ENCODE results near the gene MARCKSL1.
A peak's percentile ranks its signal among the peaks of the same experiment; 100 is the strongest.
"Not testable (repeated sequence)": the region's sequence is repeated elsewhere in the genome, so short reads cannot be mapped to it uniquely, and the experiment has no call there.

The MARCKSL1 gene

GRCh38 chr1:32316903-32317277 is 19.1 kb downstream of the MARCKSL1 start:
- peaks cover 12 to 17% of the 10 kb centered on the region in 2 donors for H3K4me1 ChIP-seq (ENCODE audit: control insufficient read depth in 1 of 2, insufficient read depth in 2 of 2, low read length in 2 of 2)
- H3K9me3 ChIP-seq (ENCODE audit: control insufficient read depth in 1 of 2, low read length in 2 of 2) = no peaks in the 10 kb centered on the region
- no peak overlapping the region for H3K9ac ChIP-seq (ENCODE audit: low read depth in 1 of 2, low read length in 2 of 2)
- H3K27ac ChIP-seq (ENCODE audit: low read depth, low read length) = no peak overlapping the region
- no peak overlapping the region for H3K4me3 ChIP-seq (ENCODE audit: low read depth in 1 of 2, low read length in 2 of 2)
- H3K36me3 ChIP-seq (ENCODE audit: control insufficient read depth in 1 of 2, insufficient read depth in 2 of 2, low read length in 2 of 2) = peaks cover 0 to 37% of the 10 kb centered on the region in 2 donors
- no peaks in the 10 kb centered on the region for H3K27me3 ChIP-seq (ENCODE audit: control insufficient read depth in 1 of 2, insufficient read depth in 2 of 2, low read length in 2 of 2)

DNA sequence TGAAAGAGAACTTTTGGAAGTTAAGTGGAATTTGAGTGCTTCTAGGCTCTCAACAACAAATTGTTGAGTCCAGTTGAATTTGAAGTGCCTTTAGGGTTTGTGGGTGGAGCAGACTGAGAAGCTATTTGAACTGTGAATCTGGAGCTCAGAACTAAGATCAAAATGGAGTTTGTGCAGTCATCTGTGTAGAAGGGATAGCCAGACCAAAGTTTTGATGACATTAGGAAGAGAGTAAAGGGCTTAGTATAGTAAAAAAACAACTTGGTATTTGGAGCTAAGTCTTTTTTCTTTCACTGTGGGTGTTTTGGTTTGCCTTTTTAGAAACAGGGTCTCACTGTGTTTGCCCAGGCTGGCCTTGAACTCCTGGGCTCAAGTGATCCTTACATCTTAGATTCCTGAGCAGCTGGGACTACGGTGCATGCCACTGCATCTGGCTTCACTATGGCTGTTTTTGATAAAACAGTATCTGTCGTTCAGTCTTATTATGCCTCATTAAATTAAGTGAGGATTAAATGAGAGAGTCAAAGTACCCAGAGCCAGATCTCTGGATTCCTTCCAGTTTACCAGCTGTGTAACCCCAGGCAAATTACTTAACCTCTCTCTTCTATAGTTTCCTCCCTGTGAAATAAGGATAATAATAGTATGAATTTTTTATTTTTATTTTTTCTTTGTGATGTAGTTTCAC is 24.2 kb downstream of the MARCKSL1 start:
- Histone ChIP-seq H3K9ac (ENCODE audit: low read depth in 1 of 2, low read length in 2 of 2) (no peak overlapping the region), H3K9me3 (ENCODE audit: control insufficient read depth in 1 of 2, low read length in 2 of 2) (no peaks in the 10 kb centered on the region), H3K36me3 (ENCODE audit: control insufficient read depth in 1 of 2, insufficient read depth in 2 of 2, low read length in 2 of 2) (peaks cover 0 to 18% of the 10 kb centered on the region in 2 donors), H3K27ac (ENCODE audit: low read depth, low read length) (no peak overlapping the region), H3K27me3 (ENCODE audit: control insufficient read depth in 1 of 2, insufficient read depth in 2 of 2, low read length in 2 of 2) (no peaks in the 10 kb centered on the region), H3K4me3 (ENCODE audit: low read depth in 1 of 2, low read length in 2 of 2) (no peak overlapping the region), H3K4me1 (ENCODE audit: control insufficient read depth in 1 of 2, insufficient read depth in 2 of 2, low read length in 2 of 2) (peaks cover 18 to 19% of the 10 kb centered on the region in 2 donors)

DNA sequence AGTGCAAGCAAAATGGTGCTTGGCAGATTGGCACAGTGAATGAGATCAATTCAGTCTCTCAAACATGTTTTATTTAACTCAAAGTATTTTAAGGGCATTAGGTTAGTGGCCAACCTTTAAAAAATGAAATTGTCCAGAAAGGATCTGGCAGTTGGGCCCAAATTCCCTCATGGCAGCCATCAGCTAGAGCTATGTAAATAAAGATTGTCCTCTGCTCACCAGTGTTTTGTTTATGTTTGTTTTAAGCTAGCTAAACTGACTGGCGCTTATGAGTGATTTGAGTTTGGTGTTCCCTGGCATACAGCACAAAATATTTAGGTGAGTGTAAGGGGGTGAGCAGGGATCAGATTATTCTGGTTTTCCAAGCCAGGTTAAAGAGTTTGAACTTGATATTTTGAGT is 26.1 kb downstream of the MARCKSL1 start:
- no peak overlapping the region for H3K9ac ChIP-seq (ENCODE audit: low read depth in 1 of 2, low read length in 2 of 2)
- H3K27ac ChIP-seq (ENCODE audit: low read depth, low read length) = no peak overlapping the region
- peaks cover 18 to 19% of the 10 kb centered on the region in 2 donors for H3K4me1 ChIP-seq (ENCODE audit: control insufficient read depth in 1 of 2, insufficient read depth in 2 of 2, low read length in 2 of 2)
- no peak overlapping the region for H3K4me3 ChIP-seq (ENCODE audit: low read depth in 1 of 2, low read length in 2 of 2)
- no peaks in the 10 kb centered on the region for H3K27me3 ChIP-seq (ENCODE audit: control insufficient read depth in 1 of 2, insufficient read depth in 2 of 2, low read length in 2 of 2)
- H3K36me3 ChIP-seq (ENCODE audit: control insufficient read depth in 1 of 2, insufficient read depth in 2 of 2, low read length in 2 of 2) = peaks cover 0 to 25% of the 10 kb centered on the region in 2 donors
- H3K9me3 ChIP-seq (ENCODE audit: control insufficient read depth in 1 of 2, low read length in 2 of 2) = no peaks in the 10 kb centered on the region

GRCh38 chr1:32307324-32307723 is 28.7 kb downstream of the MARCKSL1 start:
- Histone ChIP-seq H3K36me3 (ENCODE audit: control insufficient read depth in 1 of 2, insufficient read depth in 2 of 2, low read length in 2 of 2) (peaks cover 17 to 43% of the 10 kb centered on the region in 2 donors), H3K27me3 (ENCODE audit: control insufficient read depth in 1 of 2, insufficient read depth in 2 of 2, low read length in 2 of 2) (no peaks in the 10 kb centered on the region), H3K4me3 (ENCODE audit: low read depth in 1 of 2, low read length in 2 of 2) (no peak overlapping the region), H3K27ac (ENCODE audit: low read depth, low read length) (no peak overlapping the region), H3K9me3 (ENCODE audit: control insufficient read depth in 1 of 2, low read length in 2 of 2) (no peaks in the 10 kb centered on the region), H3K4me1 (ENCODE audit: control insufficient read depth in 1 of 2, insufficient read depth in 2 of 2, low read length in 2 of 2) (peaks cover 18 to 19% of the 10 kb centered on the region in 2 donors), H3K9ac (ENCODE audit: low read depth in 1 of 2, low read length in 2 of 2) (no peak overlapping the region)

DNA sequence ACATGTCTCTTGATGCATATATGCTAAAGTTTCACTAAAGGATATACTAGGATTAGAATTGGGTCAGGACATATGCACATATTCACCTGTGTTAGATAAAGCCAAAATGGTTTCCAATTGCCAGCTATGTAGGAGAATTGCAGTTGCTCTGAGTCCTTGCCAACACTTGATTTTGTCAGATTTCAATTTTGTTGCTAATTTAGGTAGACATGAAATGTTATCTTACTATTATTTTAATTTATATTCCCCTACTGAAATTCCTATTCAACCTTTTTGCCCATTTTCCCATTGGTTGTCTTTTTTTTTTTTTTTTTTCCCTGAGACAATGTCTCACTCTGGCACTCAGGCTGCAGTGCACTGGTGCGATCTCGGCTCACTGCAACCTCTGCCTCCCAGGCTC is 30.7 kb downstream of the MARCKSL1 start:
- no peak overlapping the region for H3K9ac ChIP-seq (ENCODE audit: low read depth in 1 of 2, low read length in 2 of 2)
- no peak overlapping the region for H3K4me3 ChIP-seq (ENCODE audit: low read depth in 1 of 2, low read length in 2 of 2)
- H3K27me3 ChIP-seq (ENCODE audit: control insufficient read depth in 1 of 2, insufficient read depth in 2 of 2, low read length in 2 of 2) = no peaks in the 10 kb centered on the region
- no peak overlapping the region for H3K27ac ChIP-seq (ENCODE audit: low read depth, low read length)
- no peaks in the 10 kb centered on the region for H3K9me3 ChIP-seq (ENCODE audit: control insufficient read depth in 1 of 2, low read length in 2 of 2)
- H3K4me1 ChIP-seq (ENCODE audit: control insufficient read depth in 1 of 2, insufficient read depth in 2 of 2, low read length in 2 of 2) = peaks cover 10 to 11% of the 10 kb centered on the region in 2 donors
- peaks cover 21 to 49% of the 10 kb centered on the region in 2 donors for H3K36me3 ChIP-seq (ENCODE audit: control insufficient read depth in 1 of 2, insufficient read depth in 2 of 2, low read length in 2 of 2)

- H3K9me3 ChIP-seq (ENCODE audit: control insufficient read depth in 1 of 2, low read length in 2 of 2) = no peaks in the 10 kb centered on the region
- no peak overlapping the region for H3K27ac ChIP-seq (ENCODE audit: low read depth, low read length)
- H3K9ac ChIP-seq (ENCODE audit: low read depth in 1 of 2, low read length in 2 of 2) = no peak overlapping the region
- no peaks in the 10 kb centered on the region for H3K27me3 ChIP-seq (ENCODE audit: control insufficient read depth in 1 of 2, insufficient read depth in 2 of 2, low read length in 2 of 2)
- H3K4me1 ChIP-seq (ENCODE audit: control insufficient read depth in 1 of 2, insufficient read depth in 2 of 2, low read length in 2 of 2) = peaks cover 4 to 7% of the 10 kb centered on the region in 2 donors
- H3K36me3 ChIP-seq (ENCODE audit: control insufficient read depth in 1 of 2, insufficient read depth in 2 of 2, low read length in 2 of 2) = peaks cover 23 to 46% of the 10 kb centered on the region in 2 donors
- H3K4me3 ChIP-seq (ENCODE audit: low read depth in 1 of 2, low read length in 2 of 2) = no peak overlapping the region
These were observed 31.9 kb downstream of the MARCKSL1 start for GRCh38 chr1:32303997-32304622.

DNA sequence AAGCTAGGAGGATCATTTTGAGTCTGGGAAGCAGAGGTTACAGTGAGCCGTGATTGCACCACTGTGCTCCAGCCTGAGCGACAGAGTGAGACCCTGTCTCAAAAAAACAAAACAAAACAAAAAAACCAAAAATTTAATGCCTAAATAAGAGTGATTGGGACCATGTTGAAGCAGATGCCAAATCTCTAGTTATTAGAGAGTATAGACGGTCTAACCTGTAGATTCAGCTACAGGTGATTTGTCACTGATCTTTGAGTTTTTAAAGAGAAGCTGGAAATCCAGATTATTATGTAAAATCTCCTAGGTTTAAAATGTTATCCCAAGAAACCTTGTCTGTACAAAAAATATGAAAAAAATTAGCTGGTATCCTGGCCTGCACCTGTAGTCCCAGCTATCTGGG is 32.7 kb downstream of the MARCKSL1 start:
- H3K27ac ChIP-seq (ENCODE audit: low read depth, low read length) = no peak overlapping the region
- H3K4me1 ChIP-seq (ENCODE audit: control insufficient read depth in 1 of 2, insufficient read depth in 2 of 2, low read length in 2 of 2) = peaks cover 0 to 7% of the 10 kb centered on the region in 2 donors
- H3K9ac ChIP-seq (ENCODE audit: low read depth in 1 of 2, low read length in 2 of 2) = no peak overlapping the region
- H3K27me3 ChIP-seq (ENCODE audit: control insufficient read depth in 1 of 2, insufficient read depth in 2 of 2, low read length in 2 of 2) = no peaks in the 10 kb centered on the region
- H3K9me3 ChIP-seq (ENCODE audit: control insufficient read depth in 1 of 2, low read length in 2 of 2) = no peaks in the 10 kb centered on the region
- H3K4me3 ChIP-seq (ENCODE audit: low read depth in 1 of 2, low read length in 2 of 2) = no peak overlapping the region
- H3K36me3 ChIP-seq (ENCODE audit: control insufficient read depth in 1 of 2, insufficient read depth in 2 of 2, low read length in 2 of 2) = peaks cover 23 to 46% of the 10 kb centered on the region in 2 donors

DNA sequence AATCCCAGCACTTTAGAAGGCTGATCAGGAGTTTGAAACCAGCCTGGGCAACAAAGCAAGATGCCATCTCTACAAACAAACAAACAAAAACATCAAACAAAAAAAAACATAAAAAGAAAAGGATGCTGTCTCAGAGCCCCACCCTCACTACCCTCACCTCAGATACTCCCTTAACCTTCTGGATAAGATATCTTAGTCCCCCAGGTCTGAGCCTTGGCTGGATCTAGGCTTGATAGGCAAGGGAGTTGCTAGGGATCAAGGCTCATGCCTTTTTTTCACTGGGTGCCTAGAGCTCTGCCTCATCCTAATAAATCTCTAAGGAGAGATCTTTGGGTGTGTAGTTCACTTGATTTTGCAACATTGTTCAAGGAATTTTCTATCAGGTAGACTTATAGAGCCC is 36.7 kb downstream of the MARCKSL1 start:
- no peak overlapping the region for H3K9ac ChIP-seq (ENCODE audit: low read depth in 1 of 2, low read length in 2 of 2)
- no peak overlapping the region for H3K4me3 ChIP-seq (ENCODE audit: low read depth in 1 of 2, low read length in 2 of 2)
- peaks cover 0 to 14% of the 10 kb centered on the region in 2 donors for H3K4me1 ChIP-seq (ENCODE audit: control insufficient read depth in 1 of 2, insufficient read depth in 2 of 2, low read length in 2 of 2)

DNA sequence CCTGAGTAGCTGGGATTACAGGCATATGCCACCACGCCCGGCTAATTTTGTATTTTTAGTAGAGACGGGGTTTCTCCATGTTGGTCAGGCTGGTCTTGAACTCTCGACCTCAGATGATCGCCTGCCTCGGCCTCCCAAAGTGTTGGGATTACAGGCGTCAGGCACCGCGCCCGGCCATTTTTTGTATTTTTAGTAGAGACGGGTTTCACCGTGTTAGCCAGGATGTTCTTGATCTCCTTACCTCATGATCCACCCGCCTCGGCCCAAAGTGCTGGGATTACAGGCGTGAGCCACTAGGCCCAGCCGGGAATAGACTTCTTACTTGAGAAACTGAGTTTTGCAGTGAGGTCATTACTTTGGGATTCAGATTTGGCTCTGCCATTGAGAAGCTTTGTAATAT is 37.8 kb downstream of the MARCKSL1 start:
- H3K36me3 ChIP-seq (ENCODE audit: control insufficient read depth in 1 of 2, insufficient read depth in 2 of 2, low read length in 2 of 2) = peaks cover 10 to 15% of the 10 kb centered on the region in 2 donors
- not testable (repeated sequence) for H3K27me3 ChIP-seq (ENCODE audit: control insufficient read depth in 1 of 2, insufficient read depth in 2 of 2, low read length in 2 of 2); H3K4me3 ChIP-seq (ENCODE audit: low read depth in 1 of 2, low read length in 2 of 2); H3K9ac ChIP-seq (ENCODE audit: low read depth in 1 of 2, low read length in 2 of 2); H3K27ac ChIP-seq (ENCODE audit: low read depth, low read length); H3K9me3 ChIP-seq (ENCODE audit: control insufficient read depth in 1 of 2, low read length in 2 of 2)
- H3K4me1 ChIP-seq (ENCODE audit: control insufficient read depth in 1 of 2, insufficient read depth in 2 of 2, low read length in 2 of 2) = peaks cover 2 to 14% of the 10 kb centered on the region in 2 donors

More for the DNA sequence above, 36.7 kb downstream of the MARCKSL1 start:
- H3K27ac ChIP-seq (ENCODE audit: low read depth, low read length) = no peak overlapping the region
- H3K36me3 ChIP-seq (ENCODE audit: control insufficient read depth in 1 of 2, insufficient read depth in 2 of 2, low read length in 2 of 2) = peaks cover 21 to 26% of the 10 kb centered on the region in 2 donors
- no peaks in the 10 kb centered on the region for H3K27me3 ChIP-seq (ENCODE audit: control insufficient read depth in 1 of 2, insufficient read depth in 2 of 2, low read length in 2 of 2)
- no peaks in the 10 kb centered on the region for H3K9me3 ChIP-seq (ENCODE audit: control insufficient read depth in 1 of 2, low read length in 2 of 2)

- Histone ChIP-seq H3K4me1 (ENCODE audit: control insufficient read depth in 1 of 2, insufficient read depth in 2 of 2, low read length in 2 of 2) (peaks cover 18 to 27% of the 10 kb centered on the region in 2 donors), H3K9me3 (ENCODE audit: control insufficient read depth in 1 of 2, low read length in 2 of 2) (no peaks in the 10 kb centered on the region), H3K4me3 (ENCODE audit: low read depth in 1 of 2, low read length in 2 of 2) (peak within 1 kb of the TSS; percentile 69 to 100), H3K27ac (ENCODE audit: low read depth, low read length) (peak within 1 kb of the TSS; percentile 82), H3K27me3 (ENCODE audit: control insufficient read depth in 1 of 2, insufficient read depth in 2 of 2, low read length in 2 of 2) (no peaks in the 10 kb centered on the region), H3K36me3 (ENCODE audit: control insufficient read depth in 1 of 2, insufficient read depth in 2 of 2, low read length in 2 of 2) (no peaks in the 10 kb centered on the region), H3K9ac (ENCODE audit: low read depth in 1 of 2, low read length in 2 of 2) (peak within 1 kb of the TSS; percentile 80 to 97)
These were observed 44.1 kb downstream of the MARCKSL1 start, which contains the start of gene HDAC1 for GRCh38 chr1:32291708-32292538. Gene HDAC1 (plus strand): TSS chr1:32292083. CDS start chr1:32292170, 87 bp downstream.
